ENCODE results near the gene CALU. TPM values are rescaled to one million over a fixed set of nuclear protein-coding genes. Genes with fewer than 3 reads are reported as not detected.

CALU gene
- total RNA-seq, 6 donors from 2014 or later: 25.1 to 113 (median 76.6) TPM

DNA sequence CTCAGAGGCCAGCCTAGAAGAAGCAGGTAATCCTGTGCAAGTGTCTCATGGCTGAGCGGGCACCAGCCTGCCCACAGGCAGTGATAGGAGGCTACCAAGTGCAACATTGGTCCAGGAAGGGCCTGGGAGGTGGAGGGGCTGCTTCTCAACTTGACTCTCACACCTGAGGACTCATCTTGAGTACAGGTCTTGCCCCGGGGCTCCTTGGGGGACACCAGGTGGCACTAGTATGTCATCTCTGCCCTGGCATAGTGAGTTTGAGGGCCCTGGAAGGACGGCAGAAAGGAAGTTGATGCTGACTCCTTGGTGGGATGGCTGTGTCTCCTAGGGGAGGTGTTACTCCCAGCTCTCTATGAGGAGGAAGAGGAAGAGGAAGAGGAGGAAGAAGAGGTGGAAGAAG, 54.9 kb downstream of the CALU start:
- Histone ChIP-seq H3K27me3 (peaks cover 0 to 12% (median 3%) of the 10 kb centered on the region in 4 donors), H3K4me3 (no peak overlapping the region), H3K36me3 (no peaks in the 10 kb centered on the region), H3K27ac (no peak overlapping the region), H3K9me3 (no peaks in the 10 kb centered on the region), H3K4me1 (peaks cover 15 to 22% (median 19%) of the 10 kb centered on the region in 4 donors)
- ATAC-seq (ENCODE audit: low FRiP score in 2 of 2) (no peak), DNase-seq (no peak)
- whole genome bisulfite sequencing, 2 donors: 54 to 75% methylated on average over 2 to 3 of the region's 3 CpGs
- TF ChIP-seq EP300 (IDR thresholded peaks at IDR 0.05): no peak
- no peak for TF ChIP-seq POLR2A (IDR thresholded peaks at IDR 0.05)
- TF ChIP-seq, protein P1, sequence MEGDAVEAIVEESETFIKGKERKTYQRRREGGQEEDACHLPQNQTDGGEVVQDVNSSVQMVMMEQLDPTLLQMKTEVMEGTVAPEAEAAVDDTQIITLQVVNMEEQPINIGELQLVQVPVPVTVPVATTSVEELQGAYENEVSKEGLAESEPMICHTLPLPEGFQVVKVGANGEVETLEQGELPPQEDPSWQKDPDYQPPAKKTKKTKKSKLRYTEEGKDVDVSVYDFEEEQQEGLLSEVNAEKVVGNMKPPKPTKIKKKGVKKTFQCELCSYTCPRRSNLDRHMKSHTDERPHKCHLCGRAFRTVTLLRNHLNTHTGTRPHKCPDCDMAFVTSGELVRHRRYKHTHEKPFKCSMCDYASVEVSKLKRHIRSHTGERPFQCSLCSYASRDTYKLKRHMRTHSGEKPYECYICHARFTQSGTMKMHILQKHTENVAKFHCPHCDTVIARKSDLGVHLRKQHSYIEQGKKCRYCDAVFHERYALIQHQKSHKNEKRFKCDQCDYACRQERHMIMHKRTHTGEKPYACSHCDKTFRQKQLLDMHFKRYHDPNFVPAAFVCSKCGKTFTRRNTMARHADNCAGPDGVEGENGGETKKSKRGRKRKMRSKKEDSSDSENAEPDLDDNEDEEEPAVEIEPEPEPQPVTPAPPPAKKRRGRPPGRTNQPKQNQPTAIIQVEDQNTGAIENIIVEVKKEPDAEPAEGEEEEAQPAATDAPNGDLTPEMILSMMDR (IDR thresholded peaks at IDR 0.05): no peak
- TF ChIP-seq POLR2AphosphoS5 (IDR thresholded peaks at IDR 0.05): no peak

DNA sequence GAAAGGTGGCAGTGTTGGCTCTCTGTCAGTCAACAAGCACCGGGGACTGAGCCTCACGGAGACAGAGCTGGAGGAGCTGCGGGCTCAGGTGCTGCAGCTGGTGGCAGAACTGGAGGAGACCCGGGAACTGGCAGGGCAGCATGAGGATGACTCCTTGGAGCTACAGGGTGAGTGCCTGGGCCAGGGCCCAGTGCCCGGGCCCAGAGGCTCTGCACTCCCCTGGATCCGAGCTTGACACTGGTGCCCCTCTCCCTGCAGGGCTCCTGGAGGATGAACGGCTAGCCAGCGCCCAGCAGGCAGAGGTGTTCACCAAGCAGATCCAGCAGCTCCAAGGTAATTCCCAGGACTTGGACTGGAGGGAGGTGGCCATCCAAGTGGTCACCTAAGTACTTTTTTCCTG, 55.3 kb downstream of the CALU start:
- Histone ChIP-seq H3K4me1 (peaks cover 15 to 22% (median 19%) of the 10 kb centered on the region in 4 donors), H3K27ac (no peak overlapping the region), H3K27me3 (peaks cover 0 to 12% (median 3%) of the 10 kb centered on the region in 4 donors), H3K9me3 (no peaks in the 10 kb centered on the region), H3K36me3 (no peaks in the 10 kb centered on the region), H3K4me3 (no peak overlapping the region)
- no peak for TF ChIP-seq POLR2AphosphoS5 (IDR thresholded peaks at IDR 0.05)
- TF ChIP-seq POLR2A (IDR thresholded peaks at IDR 0.05): no peak
- TF ChIP-seq, protein P1 (IDR thresholded peaks at IDR 0.05): no peak
- TF ChIP-seq EP300 (IDR thresholded peaks at IDR 0.05): no peak
- 92 to 94% methylated on average over 6 to 8 of the region's 8 CpGs for WGBS, 2 donors
- ATAC-seq (ENCODE audit: low FRiP score in 2 of 2): no peak
- DNase-seq: peak in 1 of 2 donors; percentile 48

DNA sequence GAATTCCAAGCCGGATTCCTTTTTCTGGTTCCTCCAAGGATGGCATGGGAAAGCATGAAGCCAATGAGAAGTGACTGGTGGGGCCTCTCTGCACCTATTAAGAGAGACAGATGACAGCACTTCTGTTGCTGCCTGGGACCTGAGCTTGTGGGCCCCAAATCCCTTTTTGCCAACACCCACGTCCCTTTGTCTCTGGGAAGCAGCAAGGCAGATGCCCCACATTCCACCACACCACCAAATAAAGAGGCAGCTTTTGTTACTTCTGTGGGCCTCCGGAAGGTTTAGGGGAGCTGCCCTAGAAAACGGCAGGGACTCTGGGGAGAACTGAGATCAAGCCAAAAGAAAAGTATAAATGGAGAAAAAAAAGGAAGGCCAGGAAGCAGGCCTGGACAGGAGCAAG, 56.0 kb downstream of the CALU start:
- H3K4me3 ChIP-seq: no peak overlapping the region
- no peaks in the 10 kb centered on the region for H3K9me3 ChIP-seq
- peaks cover 15 to 21% (median 19%) of the 10 kb centered on the region in 4 donors for H3K4me1 ChIP-seq
- ATAC-seq (ENCODE audit: low FRiP score in 2 of 2) (no peak), DNase-seq (no peak)
- no peaks in the 10 kb centered on the region for H3K36me3 ChIP-seq
- TF ChIP-seq POLR2AphosphoS5 (IDR thresholded peaks at IDR 0.05): no peak
- TF ChIP-seq, protein P1 (IDR thresholded peaks at IDR 0.05): no peak
- no peak for TF ChIP-seq POLR2A (IDR thresholded peaks at IDR 0.05)
- no peak for TF ChIP-seq EP300 (IDR thresholded peaks at IDR 0.05)
- 79 to 89% methylated on average over 4 of the region's 4 CpGs for WGBS, 2 donors
- peaks cover 0 to 12% (median 3%) of the 10 kb centered on the region in 4 donors for H3K27me3 ChIP-seq
- H3K27ac ChIP-seq: no peak overlapping the region

DNA sequence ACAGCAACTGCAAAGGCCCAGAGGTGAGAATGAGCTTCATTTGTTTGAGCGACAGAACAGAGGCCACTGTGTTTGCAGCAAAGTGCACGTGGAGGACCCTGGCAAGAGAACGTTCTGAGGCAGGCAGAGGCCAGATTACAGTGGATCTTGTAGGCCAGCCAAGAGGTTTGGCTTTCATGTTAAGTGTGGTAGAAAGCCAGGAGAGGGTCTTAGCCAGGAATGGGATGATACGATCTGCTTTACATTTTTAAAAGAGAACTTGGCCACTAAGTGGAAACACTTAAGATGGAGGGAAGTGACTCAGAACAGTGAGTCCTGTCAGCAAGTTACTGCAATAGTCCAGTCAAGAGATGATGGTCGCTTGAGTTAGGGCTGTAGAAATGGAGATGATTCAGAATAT, 57.2 kb downstream of the CALU start:
- H3K27ac ChIP-seq: no peak overlapping the region
- H3K9me3 ChIP-seq: no peaks in the 10 kb centered on the region
- H3K4me3 ChIP-seq: no peak overlapping the region
- 75 to 79% methylated on average over 5 of the region's 5 CpGs for WGBS, 2 donors
- ATAC-seq (ENCODE audit: low FRiP score in 2 of 2) (no peak), DNase-seq (no peak)
- H3K27me3 ChIP-seq: peaks cover 0 to 12% (median 2%) of the 10 kb centered on the region in 4 donors
- no peaks in the 10 kb centered on the region for H3K36me3 ChIP-seq
- TF ChIP-seq POLR2AphosphoS5 (IDR thresholded peaks at IDR 0.05): no peak
- TF ChIP-seq, protein P1 (IDR thresholded peaks at IDR 0.05): no peak
- no peak for TF ChIP-seq POLR2A (IDR thresholded peaks at IDR 0.05)
- TF ChIP-seq EP300 (IDR thresholded peaks at IDR 0.05): no peak
- H3K4me1 ChIP-seq: peaks cover 9 to 14% (median 11%) of the 10 kb centered on the region in 4 donors

DNA sequence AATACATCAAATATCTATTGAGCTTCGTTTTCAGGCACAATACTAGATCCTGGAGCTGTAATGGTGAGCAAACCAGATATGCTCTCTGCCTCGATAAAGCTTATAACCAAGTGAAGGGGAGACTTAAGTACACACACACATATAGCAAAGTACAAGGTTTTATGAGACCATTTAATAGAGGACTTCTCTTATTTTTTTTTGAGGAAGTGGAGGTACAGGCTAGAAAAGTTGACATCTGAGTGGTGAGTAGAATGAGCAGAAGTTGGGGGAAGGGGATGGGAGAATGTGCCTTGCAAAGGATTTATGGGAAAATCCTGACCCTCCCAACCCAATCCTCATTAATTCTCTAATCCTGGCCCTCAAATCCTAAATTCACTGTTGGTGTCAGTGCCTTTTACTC, 60.3 kb downstream of the CALU start:
- Histone ChIP-seq H3K27me3 (no peaks in the 10 kb centered on the region), H3K4me3 (no peak overlapping the region), H3K9me3 (no peaks in the 10 kb centered on the region), H3K36me3 (no peaks in the 10 kb centered on the region), H3K4me1 (no peaks in the 10 kb centered on the region), H3K27ac (no peak overlapping the region)
- DNase-seq (no peak), ATAC-seq (ENCODE audit: low FRiP score in 2 of 2) (no peak)
- no peak for TF ChIP-seq EP300 (IDR thresholded peaks at IDR 0.05)
- no peak for TF ChIP-seq POLR2AphosphoS5 (IDR thresholded peaks at IDR 0.05)
- no peak for TF ChIP-seq POLR2A (IDR thresholded peaks at IDR 0.05)
- TF ChIP-seq, protein P1 (IDR thresholded peaks at IDR 0.05): no peak
- WGBS, 2 donors: 77% methylated on average over 2 of the region's 2 CpGs
